HL-60 (cell line): Measurements from ENCODE around the gene IQCK.

ENCODE experiments used
- CTCF ChIP-seq: IDR thresholded peaks from one replicate; pipeline ENCODE4 v1.5.1; 2011; ENCODE audit warnings: low read length, control low read depth, inconsistent platforms; ENCODE audit not compliant: insufficient read depth
- GABPA ChIP-seq: IDR thresholded peaks from 2 replicates; pipeline ENCODE4 v1.6.1; 2012; ENCODE audit warnings: low read depth
- POLR2AphosphoS5 ChIP-seq: IDR thresholded peaks from 2 replicates; pipeline ENCODE4 v1.6.1; 2012; ENCODE audit warnings: low read depth
- REST ChIP-seq: IDR thresholded peaks from 2 replicates; pipeline ENCODE4 v1.6.1; 2012; ENCODE audit warnings: low read depth; ENCODE audit not compliant: insufficient replicate concordance

- TF ChIP-seq CTCF (no peak), GABPA (no peak), POLR2AphosphoS5 (no peak), REST (no peak)
These were observed 165.4 kb downstream of the IQCK start for GRCh38 chr16:19883296-19883965.
